Muscle of back (tissue), 10 donors: ENCODE results near the gene RHCE. TPM values are rescaled to one million over a fixed set of nuclear protein-coding genes. Genes with fewer than 3 reads are reported as not detected.

Source experiments
- polyA plus RNA-seq, 10 donors: library from polyadenylated mRNA; unstranded; fragments of 120-200 nt; gene quantifications; one replicate each; pipeline ENCODE4 v1.2.1, GENCODE V29; 2013; ENCODE audit not compliant: insufficient read length in 10 of 10

RHCE gene
- polyA plus RNA-seq, 10 donors = 0.47 to 3.1 (median 1.3) TPM

Other genes starting within 250 kb of the RHCE start
- gene SYF2, start 188.3 kb downstream of the RHCE start, polyA plus RNA-seq = 10 to 100 TPM; 51.5 to 65.1 (median 54.3) TPM
- gene RSRP1, start 173.4 kb downstream of the RHCE start, polyA plus RNA-seq = 100 to 1,000 TPM in 1 of 10 donors, 10 to 100 TPM in 9; 39.9 to 111 (median 58.1) TPM
- gene RHD, start 148.3 kb downstream of the RHCE start, polyA plus RNA-seq = 1 to 10 TPM in 2 of 10 donors, under 1 TPM in 8; 0.15 to 1.2 (median 0.63) TPM
- gene TMEM50A, start 82.5 kb downstream of the RHCE start, polyA plus RNA-seq = 10 to 100 TPM; 59.1 to 78.3 (median 66.4) TPM
- gene MACO1, start 10.1 kb upstream of the RHCE start, polyA plus RNA-seq = 10 to 100 TPM; 15.3 to 21.2 (median 18.5) TPM
- gene LDLRAP1, start 122.8 kb upstream of the RHCE start, polyA plus RNA-seq = 10 to 100 TPM; 11.4 to 19.3 (median 14.2) TPM
- gene MAN1C1, start 196.0 kb upstream of the RHCE start, polyA plus RNA-seq = 10 to 100 TPM in 9 of 10 donors, 1 to 10 TPM in 1; 9.1 to 15.4 (median 12.1) TPM